K562 (cell line): ENCODE data around the gene CCDC50. TPM values are rescaled to one million over a fixed set of nuclear protein-coding genes. Genes with fewer than 3 reads are reported as not detected.
A peak's percentile ranks its signal among the peaks of the same experiment; 100 is the strongest.

Experiments
- ATAC-seq: fragments of 200-7000 bp; cut with Tn5 transposase; 3 replicates; pipeline ENCODE4 v1.9.1; 2020; ENCODE audit warnings: moderate library complexity
- BruUV-seq: library from RNA; stranded (reverse); fragments of 400-500 nt; replicated peaks from 2 replicates; lab custom pipeline; 2021; lab: Mats Ljungman, UMichigan
- CTCF ChIA-PET: fragments of 300-600 bp; formaldehyde crosslinking; extraction: SDS; loops from one replicate; lab custom pipeline; 2021; ENCODE audit warnings: low intra/inter-chr PET ratio; lab: Yijun Ruan, JAX
- POLR2A ChIA-PET: fragments of 300-600, 350-650 bp; sonication (Branson Sonifier 250); formaldehyde crosslinking; extraction: SDS; loops from one replicate; lab custom pipeline; 2021; ENCODE audit warnings: antibody characterized with exemption, inconsistent platforms; lab: Yijun Ruan, JAX
- DNase-seq, 4 experiments: peaks; one replicate each; pipeline versions ENCODE4 v3.0.0 to v3.0.0-alpha.2; 2011 to 2018; ENCODE audit warnings: low spot score in 3 of 4, mixed read lengths in 3 of 4; ENCODE audit errors: extremely low read depth in 1 of 4
- FAIRE-seq: peaks from 2 replicates; lab custom pipeline; 2011; peaks lifted over from hg19 to GRCh38; lab: Jason Lieb, UNC
- H2AFZ ChIP-seq: 2 replicates; pipeline ENCODE4 v1.6.0; 2011; ENCODE audit warnings: low read depth, low read length, control low read depth, inconsistent platforms
- H3K27ac ChIP-seq: fragments of 200-600 bp; 3 replicates; pipeline ENCODE4 v1.8.0; 2011; ENCODE audit warnings: low read depth, mild to moderate bottlenecking, control low read depth, inconsistent platforms, low read length, moderate library complexity, mixed read lengths; ENCODE audit errors: extremely low read depth
- H3K27me3 ChIP-seq, 2 experiments: fragments of 300-600 bp in 1 of 2; 2 replicates in 1 of 2; 3 replicates in 1 of 2; pipeline versions ENCODE4 v1.6.0 to v1.8.0; 2011; ENCODE audit warnings: inconsistent platforms in 2 of 2, low read length in 2 of 2, mild to moderate bottlenecking in 1 of 2, mixed read lengths in 1 of 2, moderate library complexity in 1 of 2; ENCODE audit not compliant: control insufficient read depth in 2 of 2, insufficient read depth in 2 of 2
- H3K36me3 ChIP-seq: fragments of 300-600 bp; 3 replicates; pipeline ENCODE4 v1.8.0; 2011; ENCODE audit warnings: mild to moderate bottlenecking, low read length, inconsistent platforms; ENCODE audit not compliant: control insufficient read depth, insufficient read depth
- H3K4me1 ChIP-seq, 2 experiments: fragments of 200-600 bp in 1 of 2; replicated peaks in 1 of 2; 2 replicates in 1 of 2; 3 replicates in 1 of 2; pipeline versions ENCODE4 v1.5.1 to v1.8.0; 2011; ENCODE audit warnings: inconsistent platforms in 2 of 2, low read length in 2 of 2, mild to moderate bottlenecking in 1 of 2, mixed read lengths in 1 of 2, moderate library complexity in 1 of 2; ENCODE audit not compliant: control insufficient read depth in 2 of 2, insufficient read depth in 2 of 2
- H3K4me2 ChIP-seq: 2 replicates; pipeline ENCODE4 v1.6.1; 2011; ENCODE audit warnings: low read length, control low read depth, inconsistent platforms, mixed read lengths; ENCODE audit not compliant: insufficient read depth
- H3K4me3 ChIP-seq: fragments of 200-600 bp; sonication (generic), shearing (Covaris generic); 2 replicates; pipeline ENCODE4 v1.5.1; 2016; ENCODE audit warnings: control low read depth, inconsistent platforms
- H3K79me2 ChIP-seq: fragments of 200-600 bp; 3 replicates; pipeline ENCODE4 v1.8.0; 2011; ENCODE audit warnings: low read length, inconsistent platforms; ENCODE audit not compliant: control insufficient read depth, insufficient read depth
- H3K9ac ChIP-seq, 2 experiments: 2 replicates each; pipeline versions ENCODE4 v1.6.0 to v1.6.1; 2011; ENCODE audit warnings: low read depth in 2 of 2, low read length in 2 of 2, control low read depth in 1 of 2, inconsistent platforms in 1 of 2, mild to moderate bottlenecking in 1 of 2, mixed read lengths in 1 of 2; ENCODE audit not compliant: insufficient read depth in 1 of 2
- H3K9me1 ChIP-seq: one replicate; pipeline ENCODE4 v1.6.0; 2011; ENCODE audit warnings: inconsistent platforms, mild to moderate bottlenecking, low read length, moderate library complexity; ENCODE audit not compliant: control insufficient read depth, insufficient read depth
- H3K9me3 ChIP-seq: replicated peaks from 2 replicates; pipeline ENCODE4 v1.5.1; 2011; ENCODE audit warnings: low read depth, low read length, inconsistent platforms; ENCODE audit not compliant: control insufficient read depth, insufficient read depth
- H4K20me1 ChIP-seq: replicated peaks from 2 replicates; pipeline ENCODE4 v1.6.1; 2011; ENCODE audit warnings: low read length, inconsistent platforms, mixed read lengths; ENCODE audit not compliant: control insufficient read depth, insufficient read depth
- ARID3B ChIP-seq: fragments of 250-450 bp; sonication (Bioruptor Pico); IDR thresholded peaks from 2 replicates; pipeline ENCODE4 v1.4.0; 2020; ENCODE audit warnings: borderline replicate concordance
- CC2D1A ChIP-seq: fragments of 450-650 bp; IDR thresholded peaks from 2 replicates; pipeline ENCODE4 v1.6.1; 2017; ENCODE audit warnings: mild to moderate bottlenecking
- FUS ChIP-seq: fragments of 200-400 bp; formaldehyde crosslinking; optimal IDR thresholded peaks from 2 replicates; pipeline ENCODE3; 2017; ENCODE audit warnings: low read depth, low read length
- HDAC1 ChIP-seq, 2 experiments: fragments of 450-650 bp; IDR thresholded peaks; 2 replicates each; pipeline ENCODE4 v1.6.1; 2016 to 2017; ENCODE audit warnings: inconsistent platforms in 1 of 2, mild to moderate bottlenecking in 1 of 2, moderate library complexity in 1 of 2
- HMGN3 ChIP-seq: IDR thresholded peaks from 2 replicates; pipeline ENCODE4 v1.6.1; 2011; ENCODE audit warnings: borderline replicate concordance, low read depth, mild to moderate bottlenecking, mixed read lengths, low read length; ENCODE audit not compliant: insufficient read length; ENCODE audit errors: extremely low read depth
- KDM2B ChIP-seq: fragments of 250-450 bp; sonication (Bioruptor Pico); IDR thresholded peaks from 2 replicates; pipeline ENCODE4 v1.8.0; 2021; ENCODE audit warnings: mild to moderate bottlenecking, moderate library complexity
- MAFK ChIP-seq: IDR thresholded peaks from 2 replicates; pipeline ENCODE4 v1.6.1; 2011; ENCODE audit warnings: low read length, improper control_type of control experiment
- PTBP1 ChIP-seq: fragments of 200-400 bp; formaldehyde crosslinking; IDR thresholded peaks from 2 replicates; pipeline ENCODE4 v1.6.1; 2017; ENCODE audit warnings: low read depth, low read length
- SNAPC5 ChIP-seq: fragments of 250-450 bp; sonication (Bioruptor Pico); IDR thresholded peaks from 2 replicates; pipeline ENCODE4 v1.8.0; 2021; ENCODE audit warnings: moderate library complexity, mild to moderate bottlenecking, inconsistent platforms
- TRIM28 ChIP-seq: fragments of 450-650 bp; IDR thresholded peaks from 2 replicates; pipeline ENCODE4 v1.6.1; 2017
- XRCC4 ChIP-seq: IDR thresholded peaks from one replicate; pipeline ENCODE4 v1.6.1; 2011; ENCODE audit not compliant: insufficient read depth, insufficient read length; ENCODE audit errors: extremely low read depth
- ZC3H11A ChIP-seq: IDR thresholded peaks from 2 replicates; pipeline ENCODE4 v1.6.1; 2012; ENCODE audit warnings: low read depth, low read length, improper control_type of control experiment
- ZNF174 ChIP-seq: fragments of 250-450 bp; sonication (Bioruptor Pico); IDR thresholded peaks from 2 replicates; pipeline ENCODE4 v1.4.0; 2020; ENCODE audit warnings: mild to moderate bottlenecking
- ZNF79 ChIP-seq: fragments of 250-450 bp; sonication (Bioruptor Pico); IDR thresholded peaks from 2 replicates; pipeline ENCODE4 v1.4.0; 2020; ENCODE audit warnings: low read depth, mild to moderate bottlenecking, moderate library complexity
- WGBS: fragments of 100-300 bp; shearing (Covaris generic); methylation state at CpG from one replicate; pipeline ENCODE4 v1.1.6; 2016; ENCODE audit warnings: low coverage, mixed read lengths; ENCODE audit not compliant: insufficient coverage; ENCODE audit errors: missing lambda C conversion rate; 5-methylcytosine and 5-hydroxymethylcytosine counted together
- in situ Hi-C: fragments of 300-500 bp; cut with MboI; formaldehyde crosslinking; loops from 4 replicates; pipeline ENCODE4 v1.15.0; 2018; ENCODE audit warnings: inconsistent platforms, mixed read lengths
- intact Hi-C: fragments of 100-400 bp; cut with micrococcal nuclease; formaldehyde crosslinking; loops from 2 replicates; pipeline ENCODE4 v1.14.2; 2022
- polyA plus RNA-seq, 8 experiments: library from polyadenylated mRNA; depleted of rRNA in 4 of 8; stranded (reverse) in 5 of 8; unstranded in 3 of 8; fragments of >200 nt; fragmentation: Nextera tagmentation in 2 of 8; fragmentation: Illumina TruSeq in 1 of 8; extraction: Ambion mirVana in 2 of 8; extraction: Trizol in 1 of 8; gene quantifications; 2 replicates each; pipeline versions ENCODE4 v1.2.1 to v1.2.3, GENCODE V29; 2011 to 2014; ENCODE audit warnings: inconsistent platforms in 1 of 8, missing spikeins in 1 of 8
- total RNA-seq, 7 experiments: library from RNA; depleted of rRNA in 6 of 7; stranded (reverse); fragments of >200 nt in 6 of 7; fragmentation: Illumina TruSeq in 2 of 7; extraction: Trizol in 2 of 7; gene quantifications; 2 replicates each; pipeline versions ENCODE4 v1.2.1 to v1.2.3, GENCODE V29; 2011 to 2021; ENCODE audit warnings: low replicate concordance in 1 of 7
- TF ChIP-seq, protein P1 (sequence below), 2 experiments: fragments of 450-650 bp; IDR thresholded peaks; 2 replicates each; pipeline ENCODE4 v1.6.1; 2016
- TF ChIP-seq, protein P2 (sequence below): sonication (generic); formaldehyde crosslinking; IDR thresholded peaks from 2 replicates; pipeline ENCODE4 v1.8.1; 2022; ENCODE audit warnings: missing genetic modification reagents
- TF ChIP-seq, protein P3 (sequence below): fragments of 450-650 bp; IDR thresholded peaks from 2 replicates; pipeline ENCODE4 v1.6.1; 2016; ENCODE audit warnings: missing biosample characterization, missing genetic modification characterization

Gene CCDC50
- total and polyA plus RNA-seq, 9 of the 15 experiments (the other 6 are each of a cell fraction or from before 2014, with no cell fraction given) = 8.4 to 63.4 (median 40.4) TPM

DNA sequence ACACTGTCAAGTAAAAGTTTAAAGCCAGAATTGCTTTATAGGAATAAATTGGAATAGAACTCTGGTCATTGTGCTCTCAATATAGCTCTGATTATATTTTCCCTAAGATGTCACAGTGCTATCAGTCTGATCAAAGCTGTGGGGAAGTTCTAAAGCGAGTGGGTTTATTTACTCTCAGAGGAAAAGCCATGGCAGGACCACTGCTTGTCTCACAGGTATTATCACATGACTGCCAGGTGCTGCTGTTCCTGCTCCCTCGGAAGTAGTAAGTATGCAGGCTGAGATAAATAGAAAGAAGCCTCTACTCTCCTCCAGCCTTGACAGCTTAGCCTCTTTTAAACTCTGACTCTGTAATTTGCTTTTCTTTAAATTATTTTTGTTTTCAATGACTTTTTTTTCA lies 50.3 kb downstream of the CCDC50 start:
- Histone ChIP-seq H3K9me1 (no peaks in the 10 kb centered on the region), H4K20me1 (no peaks in the 10 kb centered on the region), H3K27ac (no peak overlapping the region), H3K27me3 (no peaks in the 10 kb centered on the region), H3K4me2 (no peak overlapping the region), H3K4me1 (peaks cover 0 to 2% of the 10 kb centered on the region in 2 experiments; a peak in 1 of 5 replicates), H3K9me3 (no peaks in the 10 kb centered on the region), H3K4me3 (no peak overlapping the region), H3K36me3 (peaks cover 38% of the 10 kb centered on the region), H3K9ac (no peak overlapping the region), H2AFZ (no peak overlapping the region), H3K79me2 (no peaks in the 10 kb centered on the region)
- intact Hi-C loops (no loop called here), in situ Hi-C loops (no loop called here)
- ChIA-PET POLR2A (interaction anchor here (1.4 kb wide), 1 partner anchor 41 kb away, joined by 4 read pairs; no protein-coding TSS in a partner anchor), CTCF (no interaction called here)
- WGBS = 18% methylated on average over 2 of the region's 2 CpGs
- no TSS peak for BruUV-seq
- peak; percentile 43; the same call in 1 of the 3 replicates for ATAC-seq
- TF ChIP-seq TRIM28 (no peak), ZNF79 (no peak), KDM2B (CRISPR knock-in tag) (no peak), ZC3H11A (no peak), MAFK (no peak), HMGN3 (no peak), SNAPC5 (CRISPR knock-in tag) (no peak), XRCC4 (no peak), CC2D1A (no peak), FUS (no peak), ZNF174 (CRISPR knock-in tag) (no peak), ARID3B (no peak), PTBP1 (no peak), HDAC1 (IDR thresholded peaks at IDR 0.05) (no peak)
- TF ChIP-seq, protein P1, sequence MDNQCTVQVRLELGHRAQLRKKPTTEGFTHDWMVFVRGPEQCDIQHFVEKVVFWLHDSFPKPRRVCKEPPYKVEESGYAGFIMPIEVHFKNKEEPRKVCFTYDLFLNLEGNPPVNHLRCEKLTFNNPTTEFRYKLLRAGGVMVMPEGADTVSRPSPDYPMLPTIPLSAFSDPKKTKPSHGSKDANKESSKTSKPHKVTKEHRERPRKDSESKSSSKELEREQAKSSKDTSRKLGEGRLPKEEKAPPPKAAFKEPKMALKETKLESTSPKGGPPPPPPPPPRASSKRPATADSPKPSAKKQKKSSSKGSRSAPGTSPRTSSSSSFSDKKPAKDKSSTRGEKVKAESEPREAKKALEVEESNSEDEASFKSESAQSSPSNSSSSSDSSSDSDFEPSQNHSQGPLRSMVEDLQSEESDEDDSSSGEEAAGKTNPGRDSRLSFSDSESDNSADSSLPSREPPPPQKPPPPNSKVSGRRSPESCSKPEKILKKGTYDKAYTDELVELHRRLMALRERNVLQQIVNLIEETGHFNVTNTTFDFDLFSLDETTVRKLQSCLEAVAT (IDR thresholded peaks at IDR 0.05) = no peak
- TF ChIP-seq, protein P2, sequence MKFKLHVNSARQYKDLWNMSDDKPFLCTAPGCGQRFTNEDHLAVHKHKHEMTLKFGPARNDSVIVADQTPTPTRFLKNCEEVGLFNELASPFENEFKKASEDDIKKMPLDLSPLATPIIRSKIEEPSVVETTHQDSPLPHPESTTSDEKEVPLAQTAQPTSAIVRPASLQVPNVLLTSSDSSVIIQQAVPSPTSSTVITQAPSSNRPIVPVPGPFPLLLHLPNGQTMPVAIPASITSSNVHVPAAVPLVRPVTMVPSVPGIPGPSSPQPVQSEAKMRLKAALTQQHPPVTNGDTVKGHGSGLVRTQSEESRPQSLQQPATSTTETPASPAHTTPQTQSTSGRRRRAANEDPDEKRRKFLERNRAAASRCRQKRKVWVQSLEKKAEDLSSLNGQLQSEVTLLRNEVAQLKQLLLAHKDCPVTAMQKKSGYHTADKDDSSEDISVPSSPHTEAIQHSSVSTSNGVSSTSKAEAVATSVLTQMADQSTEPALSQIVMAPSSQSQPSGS (CRISPR knock-in tag) = no peak
- TF ChIP-seq, protein P3, sequence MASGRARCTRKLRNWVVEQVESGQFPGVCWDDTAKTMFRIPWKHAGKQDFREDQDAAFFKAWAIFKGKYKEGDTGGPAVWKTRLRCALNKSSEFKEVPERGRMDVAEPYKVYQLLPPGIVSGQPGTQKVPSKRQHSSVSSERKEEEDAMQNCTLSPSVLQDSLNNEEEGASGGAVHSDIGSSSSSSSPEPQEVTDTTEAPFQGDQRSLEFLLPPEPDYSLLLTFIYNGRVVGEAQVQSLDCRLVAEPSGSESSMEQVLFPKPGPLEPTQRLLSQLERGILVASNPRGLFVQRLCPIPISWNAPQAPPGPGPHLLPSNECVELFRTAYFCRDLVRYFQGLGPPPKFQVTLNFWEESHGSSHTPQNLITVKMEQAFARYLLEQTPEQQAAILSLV (tag) = no peak
- DNase-seq = no peak
- FAIRE-seq = no peak
